Urinary bladder (tissue), 4 donors: ENCODE results near the gene DCST2. TPM values are rescaled to one million over a fixed set of nuclear protein-coding genes. Genes with fewer than 3 reads are reported as not detected.

Source experiments
- DNase-seq: peaks from one replicate; pipeline ENCODE4 v3.0.0-alpha.2; 2015; ENCODE audit errors: extremely low spot score
- H3K27ac ChIP-seq: one replicate; pipeline ENCODE4 v1.5.1; 2013; ENCODE audit warnings: low read depth, mild to moderate bottlenecking, moderate library complexity
- H3K36me3 ChIP-seq: one replicate; pipeline ENCODE4 v1.6.1; 2013; ENCODE audit warnings: mild to moderate bottlenecking, moderate library complexity; ENCODE audit not compliant: insufficient read depth
- H3K4me1 ChIP-seq: one replicate; pipeline ENCODE4 v1.6.1; 2013; ENCODE audit warnings: mild to moderate bottlenecking, moderate library complexity; ENCODE audit not compliant: insufficient read depth
- H3K4me3 ChIP-seq: one replicate; pipeline ENCODE4 v1.5.1; 2013; ENCODE audit warnings: low read depth, low read length
- WGBS: extraction: QIAGEN DNeasy Blood & Tissue Kit; methylation state at CpG from one replicate; pipeline ENCODE4 v1.1.7; 2013; 5-methylcytosine and 5-hydroxymethylcytosine counted together
- polyA plus RNA-seq: library from polyadenylated mRNA; stranded (reverse); fragments of 200-250 nt; gene quantifications from one replicate; pipeline ENCODE4 v1.2.3, GENCODE V29; 2013
- total RNA-seq: library from RNA; depleted of rRNA; stranded (reverse); fragments of >200 nt; gene quantifications from one replicate; pipeline ENCODE4 v1.2.3, GENCODE V29; 2014
- donor health status: healthy with polysubstance abuse.
- donor health status: healthy.

The DCST2 gene
- total and polyA plus RNA-seq, 2 donors, result 0.53 to 1.2 TPM

DNA sequence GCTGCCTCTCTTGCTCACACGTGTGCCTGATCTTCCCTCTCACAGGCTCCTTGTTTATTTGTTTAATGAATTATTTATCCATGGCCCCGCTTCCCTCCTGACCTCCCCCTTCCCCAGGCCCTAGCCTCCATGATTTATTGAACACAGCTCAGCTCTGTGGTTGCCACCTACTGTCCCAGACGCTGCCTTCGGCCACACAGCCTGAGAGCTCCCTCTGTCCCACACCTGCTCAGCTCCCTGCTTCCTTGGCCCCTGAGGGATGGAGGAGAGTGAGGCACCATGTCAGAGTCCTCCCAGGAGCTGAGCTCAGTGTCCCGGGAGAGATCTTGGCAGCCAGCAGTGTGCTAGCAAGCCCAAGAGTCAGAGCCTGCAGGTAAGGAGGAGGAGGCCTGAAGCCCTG, 42.0 kb upstream of the DCST2 start:
- 60% methylated on average over 5 of the region's 5 CpGs for WGBS
- Histone ChIP-seq H3K36me3 (no peaks in the 10 kb centered on the region), H3K4me3 (no peak overlapping the region), H3K27ac (no peak overlapping the region), H3K4me1 (no peaks in the 10 kb centered on the region)
- no peak for DNase-seq

DNA sequence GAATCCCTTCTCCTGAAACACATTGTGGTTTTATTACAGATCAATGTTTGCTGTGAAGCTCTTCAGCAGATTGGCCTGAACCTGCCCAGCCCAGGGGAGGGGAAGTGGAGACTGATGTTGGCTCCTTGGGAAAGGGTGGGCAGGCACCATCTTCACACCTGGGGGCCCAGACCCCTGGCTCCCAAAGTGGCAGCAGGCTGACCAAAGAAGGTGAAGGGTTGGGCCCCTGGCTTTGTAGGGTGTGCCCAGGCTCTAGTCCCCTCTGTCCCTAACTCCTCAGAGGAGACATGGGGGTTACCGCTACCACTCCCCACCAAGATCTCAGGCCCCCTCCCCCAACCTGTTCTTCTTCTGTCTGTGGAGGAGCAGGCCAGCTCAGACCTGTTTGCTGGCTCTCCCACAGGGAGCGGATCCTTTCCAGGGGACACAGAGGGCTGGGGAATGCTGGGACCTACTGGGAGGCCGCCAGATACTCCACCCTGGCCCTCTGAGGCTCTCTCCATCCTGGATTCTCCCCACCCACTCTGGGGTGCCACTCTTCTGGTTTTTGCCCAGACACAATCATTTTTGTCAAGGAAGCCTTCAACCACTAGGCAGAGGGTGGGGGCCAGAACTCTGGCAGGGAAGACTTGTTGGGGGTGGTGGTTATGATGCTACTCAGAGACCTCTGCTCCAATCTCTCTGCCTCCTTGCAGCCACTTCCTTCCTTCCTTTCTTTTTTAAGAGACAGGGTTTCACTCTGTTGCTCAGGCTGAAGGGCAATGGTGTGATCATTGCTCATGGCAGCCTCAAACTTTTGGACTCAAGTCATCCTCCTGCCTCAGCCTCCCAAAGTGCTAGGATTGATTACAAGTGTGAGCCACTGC, 40.0 kb upstream of the DCST2 start:
- Histone ChIP-seq H3K36me3 (no peaks in the 10 kb centered on the region), H3K4me3 (no peak overlapping the region), H3K27ac (no peak overlapping the region), H3K4me1 (peaks cover 3% of the 10 kb centered on the region)
- no peak for DNase-seq
- 90% methylated on average over 3 of the region's 3 CpGs for WGBS

DNA sequence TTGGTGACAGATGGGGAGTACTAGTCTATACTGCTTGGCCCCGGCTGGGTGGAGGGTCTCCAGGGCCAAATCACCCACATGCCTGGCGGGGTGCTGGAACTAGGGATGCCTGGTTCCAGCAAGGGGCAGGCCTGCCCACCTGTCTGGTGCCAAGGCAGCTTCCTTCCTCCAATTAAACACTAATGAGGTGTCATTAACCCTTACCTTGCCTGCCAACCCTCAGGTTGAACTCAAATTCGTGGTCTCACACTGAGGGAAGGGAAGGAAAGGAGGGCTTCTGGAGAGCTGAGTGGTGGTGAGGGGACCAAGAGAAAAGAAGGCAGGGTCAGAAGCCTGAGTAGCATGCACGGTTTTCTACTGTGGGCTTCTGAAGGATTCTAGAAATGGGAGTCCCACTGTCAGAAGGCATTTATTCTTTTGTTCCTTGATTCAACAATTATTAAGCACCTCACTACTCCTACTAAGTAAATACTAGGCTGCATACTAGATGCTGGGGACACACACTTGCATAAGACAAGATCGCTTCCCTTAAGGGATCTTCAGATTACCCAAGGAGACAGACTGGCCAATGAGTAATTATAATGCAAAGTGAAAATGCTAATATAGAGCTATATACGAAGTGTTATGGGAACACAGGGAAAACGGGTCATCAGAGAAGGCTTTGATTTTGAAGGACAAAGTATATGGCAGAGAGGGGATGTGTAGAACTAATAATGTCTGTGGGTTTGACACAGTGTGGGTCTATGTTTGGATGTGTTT, 39.1 kb upstream of the DCST2 start:
- no peak for DNase-seq
- 60% methylated on average over 7 of the region's 7 CpGs for WGBS
- no peak overlapping the region for H3K4me3 ChIP-seq

DNA sequence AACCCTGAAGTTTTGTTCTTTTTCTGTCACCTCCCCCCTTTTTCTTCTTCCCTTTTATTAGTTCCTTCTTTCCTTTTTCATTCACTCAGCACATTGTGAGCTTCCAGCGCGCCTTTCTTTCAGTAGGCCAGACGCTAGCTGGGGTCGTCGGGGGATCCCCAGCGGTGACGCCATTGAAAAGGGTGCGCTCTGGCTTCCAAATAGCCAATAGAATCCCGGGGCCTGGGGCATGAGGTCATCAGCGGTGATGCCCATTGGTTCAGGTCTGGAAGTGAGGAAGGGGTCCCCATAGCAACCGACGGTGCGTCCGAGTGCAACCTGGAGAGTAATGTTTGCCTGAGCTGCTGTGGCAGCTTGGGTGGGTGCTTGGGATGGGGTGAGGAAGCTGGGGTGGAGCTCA, 38.1 kb upstream of the DCST2 start:
- no peaks in the 10 kb centered on the region for H3K36me3 ChIP-seq
- no peak for DNase-seq
- WGBS, result 56% methylated on average over 14 of the region's 14 CpGs
- H3K27ac ChIP-seq, result no peak overlapping the region
- H3K4me1 ChIP-seq, result peaks cover 3% of the 10 kb centered on the region
- no peak overlapping the region for H3K4me3 ChIP-seq

More for the DNA sequence above, 39.1 kb upstream of the DCST2 start:
- Histone ChIP-seq H3K4me1 (peaks cover 3% of the 10 kb centered on the region), H3K36me3 (no peaks in the 10 kb centered on the region), H3K27ac (no peak overlapping the region)

DNA sequence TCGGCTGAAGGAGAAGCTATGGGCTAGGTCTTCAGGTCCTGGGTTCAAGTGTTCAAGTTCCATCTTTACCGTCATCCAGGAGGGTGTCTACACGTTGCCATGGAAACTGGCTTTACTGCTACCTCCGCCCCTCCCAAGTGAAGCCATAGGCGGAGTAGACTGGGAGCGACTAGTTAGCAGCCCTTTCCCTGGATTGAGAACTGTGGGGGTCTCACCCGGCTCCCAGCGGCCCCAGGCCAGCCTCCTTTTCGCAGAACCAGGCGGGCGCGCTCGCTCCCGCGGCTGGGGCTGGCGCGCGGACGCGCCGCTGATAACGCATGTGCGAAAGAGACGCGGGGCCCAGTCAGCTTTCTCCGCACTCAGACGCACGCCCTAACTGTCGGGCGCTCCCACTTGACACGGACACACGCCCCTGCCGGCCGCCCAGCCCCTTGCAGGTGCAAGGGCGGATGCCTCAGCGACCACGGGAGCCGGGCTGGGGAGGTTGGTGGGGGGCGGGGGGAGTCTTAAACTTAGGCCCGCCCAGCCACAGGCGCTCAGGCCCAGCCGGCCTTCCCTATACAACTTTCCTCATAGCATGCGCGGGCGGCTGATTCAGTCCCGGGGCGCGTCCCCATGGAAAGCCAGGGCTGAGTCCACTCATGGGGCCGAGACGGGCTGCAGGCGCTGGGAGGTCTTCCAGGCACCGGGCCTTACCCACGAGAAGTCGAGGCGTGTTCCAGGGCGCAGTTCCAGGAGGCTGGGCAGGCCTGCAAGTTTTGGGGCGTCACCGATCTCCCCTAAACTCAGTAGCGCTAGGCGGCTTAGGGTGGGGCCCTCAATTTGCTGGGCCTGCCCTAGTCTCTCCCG, 37.4 kb upstream of the DCST2 start:
- no peak for DNase-seq
- Histone ChIP-seq H3K27ac (no peak overlapping the region), H3K36me3 (no peaks in the 10 kb centered on the region), H3K4me3 (peak overlapping the region; percentile 41), H3K4me1 (peaks cover 3% of the 10 kb centered on the region)
- WGBS, result 2% methylated on average over 61 of the region's 61 CpGs

DNA sequence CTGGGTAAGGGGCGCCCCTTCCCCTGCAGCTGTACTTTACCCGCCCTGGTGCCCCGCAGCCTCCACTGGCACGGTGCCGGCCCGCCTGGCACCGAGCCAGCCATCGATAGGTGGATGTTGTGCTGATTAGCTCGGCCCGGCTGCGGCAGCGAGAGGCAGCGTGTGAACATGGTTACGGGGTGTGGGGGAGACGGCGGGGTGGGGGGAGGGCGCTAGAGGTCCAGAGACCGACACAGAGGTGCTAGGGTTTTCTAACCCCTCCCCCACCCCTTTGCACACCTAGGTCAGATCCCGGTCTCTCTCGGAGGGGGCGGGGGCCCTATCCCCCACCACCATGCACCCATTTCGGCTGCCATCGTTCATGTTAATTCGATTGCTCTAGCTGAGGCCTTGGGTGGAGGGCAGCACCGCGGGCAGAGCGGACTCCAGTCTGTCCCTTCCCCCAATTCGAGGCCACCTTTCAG, 36.6 kb upstream of the DCST2 start:
- Histone ChIP-seq H3K27ac (no peak overlapping the region), H3K4me3 (no peak overlapping the region)

DNA sequence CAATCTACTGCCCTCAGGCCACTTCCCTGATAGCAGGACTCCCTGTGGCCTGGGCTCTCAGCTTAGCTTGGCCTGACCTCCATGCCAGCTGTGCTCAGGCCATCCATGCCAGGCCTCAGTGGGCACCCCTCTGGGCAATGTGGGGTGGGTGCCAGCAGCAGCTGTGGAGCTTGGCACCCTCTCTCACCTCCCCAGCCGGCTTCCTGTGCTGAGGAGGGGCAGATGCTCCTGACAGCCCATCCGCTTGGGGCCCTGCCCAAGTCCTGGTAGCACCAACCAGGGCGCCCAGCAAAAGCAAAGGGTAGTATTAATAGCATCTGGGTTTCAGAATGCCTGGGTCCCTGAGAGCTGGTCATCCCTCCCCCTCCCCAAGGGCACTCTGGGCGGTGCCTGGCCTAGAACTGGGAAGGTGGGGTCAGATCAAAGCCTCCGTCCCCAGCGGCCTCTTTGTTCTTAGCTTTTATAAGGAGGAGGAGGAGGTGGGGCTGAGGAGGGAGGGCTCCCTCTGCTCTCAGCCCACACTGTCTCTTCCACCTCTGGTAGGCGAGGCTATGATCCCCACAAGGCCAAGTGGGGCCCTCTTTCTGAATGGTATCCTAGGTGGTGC, 36.1 kb upstream of the DCST2 start:
- DNase-seq, result no peak
- H3K27ac ChIP-seq, result no peak overlapping the region
- no peaks in the 10 kb centered on the region for H3K36me3 ChIP-seq
- no peak overlapping the region for H3K4me3 ChIP-seq
- peaks cover 3% of the 10 kb centered on the region for H3K4me1 ChIP-seq
- WGBS, result 73% methylated on average over 7 of the region's 7 CpGs

More for the DNA sequence above, 36.6 kb upstream of the DCST2 start:
- 33% methylated on average over 28 of the region's 28 CpGs for WGBS
- Histone ChIP-seq H3K36me3 (no peaks in the 10 kb centered on the region), H3K4me1 (peaks cover 3% of the 10 kb centered on the region)
- DNase-seq, result no peak

DNA sequence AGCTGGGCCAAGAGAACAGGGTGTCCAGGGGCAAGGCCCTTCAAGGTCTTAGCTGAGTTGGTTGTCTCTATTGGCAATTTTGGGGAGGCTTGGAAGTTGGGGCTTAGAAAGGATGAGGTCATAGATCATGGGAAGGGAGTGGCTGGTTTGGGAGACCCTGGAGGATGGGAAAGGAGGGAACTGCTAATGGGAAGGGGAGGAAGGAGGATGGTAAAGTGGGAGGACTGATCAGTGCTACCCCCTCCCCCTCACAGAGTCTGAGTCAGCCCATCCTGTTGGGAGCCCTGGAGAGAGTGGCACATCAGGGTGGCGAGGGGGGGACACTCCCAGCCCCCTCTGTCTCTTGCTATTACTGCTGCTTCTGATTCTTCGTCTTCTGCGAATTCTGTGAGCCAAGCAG, 35.0 kb upstream of the DCST2 start:
- WGBS, result 90% methylated on average over 3 of the region's 3 CpGs
- Histone ChIP-seq H3K4me3 (no peak overlapping the region), H3K36me3 (no peaks in the 10 kb centered on the region), H3K27ac (no peak overlapping the region), H3K4me1 (peaks cover 3% of the 10 kb centered on the region)
- no peak for DNase-seq

DNA sequence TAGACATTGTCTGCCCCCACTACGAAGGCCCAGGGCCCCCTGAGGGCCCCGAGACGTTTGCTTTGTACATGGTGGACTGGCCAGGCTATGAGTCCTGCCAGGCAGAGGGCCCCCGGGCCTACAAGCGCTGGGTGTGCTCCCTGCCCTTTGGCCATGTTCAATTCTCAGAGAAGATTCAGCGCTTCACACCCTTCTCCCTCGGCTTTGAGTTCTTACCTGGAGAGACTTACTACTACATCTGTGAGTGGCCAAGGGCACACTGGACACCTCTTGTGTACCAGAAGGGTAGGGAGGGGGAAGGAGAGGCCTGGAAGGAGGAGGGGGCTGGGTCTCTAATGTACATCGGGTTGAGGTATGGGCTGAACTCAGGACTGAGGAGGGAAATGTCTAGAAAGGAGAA, 33.2 kb upstream of the DCST2 start:
- Histone ChIP-seq H3K4me3 (no peak overlapping the region), H3K27ac (no peak overlapping the region), H3K36me3 (no peaks in the 10 kb centered on the region), H3K4me1 (peaks cover 3% of the 10 kb centered on the region)
- DNase-seq, result no peak
- WGBS, result 85% methylated on average over 8 of the region's 8 CpGs

DNA sequence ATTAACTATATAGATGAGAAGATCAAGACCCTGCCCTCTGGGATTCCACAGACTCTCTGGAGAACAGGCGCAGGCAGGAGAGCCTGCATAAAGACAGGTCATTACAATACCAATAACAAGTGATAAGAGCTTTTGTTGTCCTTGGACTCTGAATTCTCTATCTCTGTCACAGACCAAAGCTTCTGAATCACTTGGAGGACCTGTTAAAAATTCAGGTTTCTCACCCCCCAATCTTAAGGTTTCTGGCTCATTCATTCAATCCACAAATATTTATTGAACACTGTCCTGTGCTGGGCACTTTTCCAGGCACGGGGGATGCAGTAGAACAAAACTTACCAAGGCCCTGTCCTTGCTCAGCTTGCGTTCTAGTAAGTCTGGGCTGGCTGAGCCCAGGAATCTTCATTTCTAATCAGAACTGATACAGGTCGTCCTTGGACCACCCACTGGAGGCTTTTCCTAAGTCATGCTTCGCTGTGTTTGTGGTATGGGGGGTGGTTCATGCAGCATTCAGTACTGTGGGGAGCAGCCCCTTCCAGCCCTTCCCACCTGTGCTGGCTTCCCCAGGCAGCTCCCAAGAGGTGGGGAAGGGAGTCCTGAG, 31.4 kb upstream of the DCST2 start:
- no peaks in the 10 kb centered on the region for H3K36me3 ChIP-seq
- H3K4me3 ChIP-seq, result no peak overlapping the region
- DNase-seq, result no peak
- H3K4me1 ChIP-seq, result no peaks in the 10 kb centered on the region
- WGBS, result 80% methylated on average over 5 of the region's 5 CpGs
- no peak overlapping the region for H3K27ac ChIP-seq

DNA sequence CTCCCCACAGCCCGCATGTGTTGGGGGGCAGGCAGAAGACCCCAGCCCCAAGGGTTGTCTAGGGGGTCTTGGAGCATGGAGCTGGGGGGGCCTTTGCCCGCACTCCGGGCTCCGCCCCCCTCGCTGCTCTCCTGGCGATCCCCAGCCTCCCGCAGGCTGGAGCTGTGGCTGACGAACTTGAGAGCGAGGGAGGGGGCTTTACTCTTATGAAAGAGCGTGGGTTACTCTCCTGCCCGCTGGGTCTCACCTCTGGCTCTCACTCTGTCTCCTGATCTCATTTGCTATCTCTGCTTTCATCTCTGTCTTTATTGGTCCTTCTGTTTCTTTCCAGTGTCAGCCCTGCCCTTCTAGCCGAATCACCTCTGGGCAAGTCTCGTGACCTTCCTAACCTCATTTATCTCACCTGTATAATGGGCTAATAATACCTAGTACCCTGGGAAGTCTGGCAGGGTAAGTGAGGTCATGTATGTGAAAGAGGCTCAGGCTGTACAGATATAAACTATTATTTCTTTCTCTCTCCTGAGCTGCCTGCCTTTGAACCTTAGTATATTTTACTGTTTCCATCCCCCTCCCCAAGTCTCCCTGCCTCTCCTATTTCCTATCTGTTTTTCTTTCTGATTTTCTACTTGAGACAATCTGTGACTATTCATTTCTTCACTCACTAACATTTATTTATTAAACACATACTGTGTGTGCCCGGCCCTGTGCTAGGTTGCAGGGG, 30.7 kb upstream of the DCST2 start:
- 12% methylated on average over 14 of the region's 14 CpGs for WGBS
- H3K4me1 ChIP-seq, result no peaks in the 10 kb centered on the region
- no peak overlapping the region for H3K27ac ChIP-seq
- H3K36me3 ChIP-seq, result no peaks in the 10 kb centered on the region
- no peak for DNase-seq
- H3K4me3 ChIP-seq, result peak overlapping the region; percentile 64

DNA sequence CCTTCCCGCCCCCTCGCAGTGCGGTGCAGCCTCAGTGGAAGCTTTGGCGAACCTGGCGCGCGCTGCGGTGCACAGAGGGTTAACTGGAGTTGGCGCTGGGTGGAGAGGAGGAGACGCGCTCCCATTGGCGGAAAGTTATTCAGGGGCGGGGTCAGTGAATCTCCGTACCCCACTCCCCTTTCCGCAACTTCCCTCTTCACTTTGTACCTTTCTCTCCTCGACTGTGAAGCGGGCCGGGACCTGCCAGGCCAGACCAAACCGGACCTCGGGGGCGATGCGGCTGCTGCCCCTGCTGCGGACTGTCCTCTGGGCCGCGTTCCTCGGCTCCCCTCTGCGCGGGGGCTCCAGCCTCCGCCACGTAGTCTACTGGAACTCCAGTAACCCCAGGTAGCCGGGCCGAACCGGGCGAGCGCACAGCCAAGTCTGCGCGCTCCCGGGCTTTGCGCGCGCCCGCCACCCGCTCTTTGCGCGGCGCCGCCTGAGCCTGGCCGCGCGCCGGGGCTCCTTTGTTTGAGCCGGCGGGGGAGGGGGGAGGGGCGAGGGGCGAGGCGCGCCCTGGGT, 30.0 kb upstream of the DCST2 start, which contains the start of gene EFNA4:
Gene EFNA4 (plus strand): TSS at position 191 of the 561 bp plus-strand sequence. CDS start 84 bp downstream, at position 275.
- Histone ChIP-seq H3K4me3 (peak within 1 kb of the TSS; percentile 64), H3K36me3 (no peaks in the 10 kb centered on the region), H3K27ac (peak within 1 kb of the TSS; percentile 43), H3K4me1 (no peaks in the 10 kb centered on the region)
- under 1% methylated on average over 56 of the region's 57 CpGs for WGBS
- DNase-seq, result peak; percentile 78
